CD4-positive, CD25-positive, alpha-beta regulatory T cell (primary cell): ENCODE results near the gene HDAC8. TPM values are rescaled to one million over a fixed set of nuclear protein-coding genes. Genes with fewer than 3 reads are reported as not detected.

Experiments
- ATAC-seq, 2 donors: fragments of 150-1000 bp; cut with Tn5 transposase; one replicate each; pipeline ENCODE4 v1.10.0; 2021; ENCODE audit warnings: low read depth in 2 of 2, moderate number of reproducible peaks in 2 of 2, moderate library complexity in 1 of 2
- DNase-seq, 3 donors: peaks; one replicate each; pipeline versions ENCODE4 v3.0.0 to v3.0.0-alpha.2; 2012 to 2022; ENCODE audit warnings: mixed read lengths in 1 of 3
- H3K27ac ChIP-seq: one replicate; pipeline ENCODE4 v1.7.0; 2013; ENCODE audit warnings: mild to moderate bottlenecking, low read length; ENCODE audit not compliant: insufficient read depth, poor library complexity, severe bottlenecking
- H3K27me3 ChIP-seq: one replicate; pipeline ENCODE4 v1.7.0; 2013; ENCODE audit warnings: low read length; ENCODE audit not compliant: control insufficient read depth, insufficient read depth
- H3K36me3 ChIP-seq: one replicate; pipeline ENCODE4 v1.7.0; 2013; ENCODE audit warnings: mild to moderate bottlenecking, low read length, moderate library complexity; ENCODE audit not compliant: control insufficient read depth, insufficient read depth
- H3K4me1 ChIP-seq: 2 replicates; pipeline ENCODE4 v1.7.0; 2013; ENCODE audit warnings: mild to moderate bottlenecking, low read length; ENCODE audit not compliant: insufficient read depth, control insufficient read depth, poor library complexity, severe bottlenecking
- H3K4me3 ChIP-seq: one replicate; pipeline ENCODE4 v1.7.0; 2013; ENCODE audit warnings: low read depth, mild to moderate bottlenecking, low read length, moderate library complexity
- H3K9me3 ChIP-seq, 2 experiments: 1 replicate in 1 of 2; 2 replicates in 1 of 2; pipeline ENCODE4 v1.7.0; 2013; ENCODE audit warnings: low read length in 2 of 2, mild to moderate bottlenecking in 1 of 2, moderate library complexity in 1 of 2; ENCODE audit not compliant: control insufficient read depth in 2 of 2
- H3K27ac Mint-ChIP-seq, 3 donors: one replicate each; pipeline ENCODE4 v1.8.0; 2020 to 2022; ENCODE audit warnings: mild to moderate bottlenecking in 3 of 3, mixed read lengths in 3 of 3, moderate library complexity in 2 of 3
- H3K27me3 Mint-ChIP-seq: one replicate; pipeline ENCODE4 v1.8.0; 2022; ENCODE audit warnings: mild to moderate bottlenecking, mixed read lengths
- H3K36me3 Mint-ChIP-seq: one replicate; pipeline ENCODE4 v1.8.0; 2020; ENCODE audit warnings: mixed read lengths
- H3K4me1 Mint-ChIP-seq, 4 donors: one replicate each; pipeline ENCODE4 v1.8.0; 2020 to 2022; ENCODE audit warnings: mixed read lengths in 4 of 4, mild to moderate bottlenecking in 1 of 4
- H3K4me3 Mint-ChIP-seq, 4 donors: one replicate each; pipeline ENCODE4 v1.8.0; 2020 to 2022; ENCODE audit warnings: mild to moderate bottlenecking in 4 of 4, mixed read lengths in 4 of 4, moderate library complexity in 3 of 4
- H3K9me3 Mint-ChIP-seq, 7 donors: one replicate each; pipeline ENCODE4 v1.8.0; 2020 to 2022; ENCODE audit warnings: mixed read lengths in 7 of 7, mild to moderate bottlenecking in 3 of 7, moderate library complexity in 2 of 7
- polyA plus RNA-seq, 4 donors: library from polyadenylated mRNA; unstranded; fragments of 300-500 nt; fragmentation: Illumina TruSeq; gene quantifications; one replicate each; pipeline ENCODE4 v1.2.3, GENCODE V29; 2021
- total RNA-seq: library from RNA; stranded (reverse); gene quantifications from one replicate; pipeline ENCODE4 v1.2.3, GENCODE V29; 2022

HDAC8 gene
- total and polyA plus RNA-seq, 5 donors from 2014 or later: 14.0 to 22.4 (median 17.6) TPM

DNA sequence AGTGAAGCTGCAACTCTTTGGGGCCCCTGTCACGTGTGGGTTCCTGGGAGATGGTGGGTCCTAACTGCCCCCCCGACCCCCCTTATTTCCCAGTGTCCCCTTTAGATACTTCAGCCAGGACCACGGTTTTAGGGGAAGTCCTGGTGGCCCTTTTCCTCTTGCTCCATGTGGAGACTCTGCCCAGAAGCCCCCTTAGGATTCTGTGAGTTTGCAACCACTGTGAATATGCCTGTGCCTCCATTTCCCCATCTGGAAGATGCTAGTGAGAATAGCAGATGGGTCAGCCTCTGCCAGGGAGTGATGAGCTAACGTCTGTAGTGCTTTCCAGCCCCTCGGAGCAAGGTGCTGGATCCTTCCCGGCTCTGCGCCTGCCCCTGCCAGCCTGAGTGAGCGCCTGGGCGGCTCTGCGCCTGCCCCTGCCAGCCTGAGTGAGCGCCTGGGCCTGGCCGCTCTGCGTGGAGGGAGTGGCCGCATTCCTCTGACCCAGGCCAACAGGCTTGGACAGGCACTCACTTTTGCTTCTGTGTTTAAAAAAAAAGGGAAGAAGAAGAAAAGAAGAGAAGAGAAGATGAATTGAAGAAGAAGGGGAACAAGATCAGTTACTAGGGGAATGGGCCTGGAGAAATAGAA, 260.2 kb downstream of the HDAC8 start:
- Histone ChIP-seq H3K4me3 (no peak overlapping the region), H3K36me3 (no peaks in the 10 kb centered on the region), H3K4me1 (peaks cover 18% of the 10 kb centered on the region), H3K27ac (no peak overlapping the region), H3K27me3 (peaks cover 13% of the 10 kb centered on the region), H3K9me3 (no peaks in the 10 kb centered on the region)
- no peak for DNase-seq
- peaks cover 2 to 18% (median 9%) of the 10 kb centered on the region in 4 donors for H3K4me1 Mint-ChIP-seq
- H3K27ac Mint-ChIP-seq: no peak overlapping the region
- no peak overlapping the region for H3K4me3 Mint-ChIP-seq
- H3K36me3 Mint-ChIP-seq: no peaks in the 10 kb centered on the region
- no peaks in the 10 kb centered on the region for H3K9me3 Mint-ChIP-seq
- peaks cover 28% of the 10 kb centered on the region for H3K27me3 Mint-ChIP-seq
- no peak for ATAC-seq

DNA sequence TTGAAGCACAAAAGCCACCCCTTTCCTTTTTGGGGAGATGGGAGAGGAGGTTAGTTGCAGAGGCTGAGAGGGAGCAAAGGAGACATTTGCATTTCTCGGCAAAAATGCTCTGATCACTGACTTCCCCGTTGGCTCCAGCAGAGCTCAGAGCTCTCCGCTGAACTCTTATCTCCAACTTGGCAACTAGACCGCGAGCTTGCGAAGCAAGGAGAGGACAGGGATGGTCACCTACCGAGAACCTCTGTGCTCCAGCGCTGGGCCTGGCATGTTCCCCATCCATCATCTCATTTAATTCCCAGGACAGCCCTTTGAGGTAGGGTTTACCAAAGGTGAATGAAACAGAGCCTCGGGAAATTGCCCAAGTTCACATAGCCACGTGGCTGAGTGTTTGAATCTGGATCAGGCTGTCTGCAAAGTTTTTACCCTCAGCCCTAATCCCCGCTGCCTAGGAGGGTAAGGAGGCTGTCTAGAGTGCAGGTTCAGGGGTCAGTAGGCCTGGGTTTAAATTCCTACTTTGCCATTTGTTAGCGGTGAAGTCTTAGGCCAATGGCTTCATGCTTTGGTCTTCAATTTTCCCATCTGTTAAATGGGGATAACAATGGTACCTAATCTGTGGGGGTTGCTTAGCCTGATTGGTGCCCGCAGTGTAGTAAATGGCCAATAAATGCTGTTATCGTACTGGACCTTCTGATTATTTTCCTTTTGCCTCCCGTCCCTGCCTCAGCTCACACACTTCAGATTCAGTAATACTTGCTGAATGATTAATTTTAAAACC, 263.2 kb downstream of the HDAC8 start:
- H3K4me3 Mint-ChIP-seq: peak overlapping the region in 3 of 4 donors; percentile 56 to 84 (median 81)
- H3K4me3 ChIP-seq: peak overlapping the region; percentile 7
- H3K9me3 ChIP-seq: no peaks in the 10 kb centered on the region
- H3K4me1 ChIP-seq: peaks cover 37% of the 10 kb centered on the region
- H3K27ac Mint-ChIP-seq: no peak overlapping the region
- H3K4me1 Mint-ChIP-seq: peaks cover 3 to 36% (median 10%) of the 10 kb centered on the region in 4 donors
- H3K9me3 Mint-ChIP-seq: no peaks in the 10 kb centered on the region
- peaks cover 48% of the 10 kb centered on the region for H3K27me3 Mint-ChIP-seq
- no peak for DNase-seq
- H3K27ac ChIP-seq: no peak overlapping the region
- no peaks in the 10 kb centered on the region for H3K36me3 Mint-ChIP-seq
- no peaks in the 10 kb centered on the region for H3K36me3 ChIP-seq
- no peak for ATAC-seq
- peaks cover 13% of the 10 kb centered on the region for H3K27me3 ChIP-seq

DNA sequence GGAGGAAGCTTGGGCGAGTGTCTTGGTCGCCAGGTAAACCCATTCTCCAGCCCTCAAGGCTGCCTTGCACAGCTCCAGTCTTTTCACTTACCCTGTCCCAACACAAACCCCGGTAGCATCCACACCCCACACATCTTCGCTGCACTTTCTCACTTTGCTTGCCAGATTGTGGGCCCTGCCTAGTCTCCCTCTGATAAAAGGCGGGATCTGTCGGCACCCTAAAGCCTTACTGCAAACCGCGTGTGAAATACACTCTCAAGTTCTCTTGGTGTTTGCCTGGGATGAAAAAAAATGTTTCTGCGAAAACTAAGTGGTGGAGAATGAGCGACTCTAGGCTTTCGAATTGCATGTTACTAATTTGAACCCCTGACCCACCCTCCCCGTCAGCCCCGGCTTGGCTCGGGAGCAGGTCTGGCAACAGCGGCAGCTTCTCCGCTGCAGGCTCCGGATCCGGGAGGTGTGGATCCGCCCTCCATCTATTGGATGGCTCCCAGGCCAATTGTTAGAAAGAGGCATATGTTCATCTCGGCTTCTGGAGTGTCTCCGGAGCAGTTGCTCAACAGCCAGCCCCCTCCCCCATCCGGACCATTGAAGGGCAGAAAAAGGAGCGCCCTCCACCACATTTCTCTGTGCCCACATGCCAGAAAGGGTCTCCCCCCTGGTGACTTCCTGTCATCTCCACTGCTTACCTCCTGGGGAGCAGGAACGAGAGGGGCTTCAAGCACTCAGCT, 263.9 kb downstream of the HDAC8 start:
- peak overlapping the region; percentile 77 to 89 (median 82) for H3K4me3 Mint-ChIP-seq
- no peaks in the 10 kb centered on the region for H3K36me3 Mint-ChIP-seq
- ATAC-seq (no peak), DNase-seq (peak in 1 of 3 donors; percentile 27)
- Histone ChIP-seq H3K27me3 (peaks cover 13% of the 10 kb centered on the region), H3K4me3 (peak overlapping the region; percentile 7), H3K4me1 (peaks cover 37% of the 10 kb centered on the region), H3K27ac (no peak overlapping the region), H3K9me3 (no peaks in the 10 kb centered on the region), H3K36me3 (no peaks in the 10 kb centered on the region)
- H3K27ac Mint-ChIP-seq: no peak overlapping the region
- no peaks in the 10 kb centered on the region for H3K9me3 Mint-ChIP-seq
- peaks cover 4 to 40% (median 12%) of the 10 kb centered on the region in 4 donors for H3K4me1 Mint-ChIP-seq
- peaks cover 56% of the 10 kb centered on the region for H3K27me3 Mint-ChIP-seq

DNA sequence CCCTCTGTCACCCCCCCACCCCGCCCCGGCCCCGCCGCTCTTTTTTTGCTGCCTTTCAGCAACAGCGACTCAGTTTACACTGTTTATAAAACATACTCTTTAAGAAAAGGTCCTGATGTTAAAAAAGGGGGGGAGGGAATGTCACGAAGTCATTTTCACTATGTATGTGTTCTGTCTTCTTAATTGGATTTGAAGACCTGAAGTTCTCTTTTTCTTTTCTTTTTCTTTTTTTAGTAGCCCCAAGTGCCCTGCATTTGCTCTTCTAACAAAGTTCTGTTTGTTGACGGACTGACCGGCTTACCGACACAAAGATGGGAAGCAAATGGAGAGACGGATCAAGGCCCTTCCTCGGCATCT, 264.5 kb downstream of the HDAC8 start:
- Mint-ChIP-seq H3K4me1 (peaks cover 4 to 40% (median 12%) of the 10 kb centered on the region in 4 donors), H3K4me3 (peak overlapping the region; percentile 77 to 89 (median 82)), H3K9me3 (no peaks in the 10 kb centered on the region), H3K27me3 (peaks cover 61% of the 10 kb centered on the region), H3K27ac (no peak overlapping the region), H3K36me3 (no peaks in the 10 kb centered on the region)
- ATAC-seq (no peak), DNase-seq (no peak)
- Histone ChIP-seq H3K4me1 (peaks cover 37% of the 10 kb centered on the region), H3K36me3 (no peaks in the 10 kb centered on the region), H3K27ac (no peak overlapping the region), H3K4me3 (no peak overlapping the region), H3K9me3 (no peaks in the 10 kb centered on the region), H3K27me3 (peaks cover 13% of the 10 kb centered on the region)

DNA sequence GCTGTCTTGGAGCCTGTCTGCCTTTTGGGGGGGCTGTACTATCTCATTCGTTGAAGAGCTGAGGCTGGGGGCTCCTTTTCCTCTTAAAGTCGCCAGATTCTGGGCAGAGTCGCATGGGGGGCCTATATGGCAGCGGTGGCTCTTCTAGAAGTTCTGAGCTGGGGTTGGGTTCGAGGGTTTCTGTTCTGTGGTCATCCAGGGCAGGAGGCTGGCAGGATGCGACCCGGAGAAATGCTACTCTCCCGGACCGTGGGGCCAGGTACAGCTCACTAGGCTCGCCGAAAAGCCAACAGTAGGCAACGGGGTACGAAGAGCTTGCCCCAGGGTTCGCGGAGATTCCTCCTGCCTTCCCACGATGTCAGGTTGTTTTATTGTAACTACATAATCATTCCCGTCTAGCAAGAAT, 265.0 kb downstream of the HDAC8 start:
- DNase-seq: no peak
- H3K36me3 Mint-ChIP-seq: no peaks in the 10 kb centered on the region
- Histone ChIP-seq H3K9me3 (no peaks in the 10 kb centered on the region), H3K27ac (no peak overlapping the region), H3K4me1 (peaks cover 37% of the 10 kb centered on the region), H3K36me3 (no peaks in the 10 kb centered on the region), H3K4me3 (peak overlapping the region; percentile 37), H3K27me3 (peaks cover 15% of the 10 kb centered on the region)
- H3K4me1 Mint-ChIP-seq: peaks cover 4 to 40% (median 12%) of the 10 kb centered on the region in 4 donors
- H3K4me3 Mint-ChIP-seq: peak overlapping the region; percentile 69 to 86 (median 85)
- H3K9me3 Mint-ChIP-seq: no peaks in the 10 kb centered on the region
- H3K27me3 Mint-ChIP-seq: peaks cover 61% of the 10 kb centered on the region
- no peak for ATAC-seq
- no peak overlapping the region for H3K27ac Mint-ChIP-seq

DNA sequence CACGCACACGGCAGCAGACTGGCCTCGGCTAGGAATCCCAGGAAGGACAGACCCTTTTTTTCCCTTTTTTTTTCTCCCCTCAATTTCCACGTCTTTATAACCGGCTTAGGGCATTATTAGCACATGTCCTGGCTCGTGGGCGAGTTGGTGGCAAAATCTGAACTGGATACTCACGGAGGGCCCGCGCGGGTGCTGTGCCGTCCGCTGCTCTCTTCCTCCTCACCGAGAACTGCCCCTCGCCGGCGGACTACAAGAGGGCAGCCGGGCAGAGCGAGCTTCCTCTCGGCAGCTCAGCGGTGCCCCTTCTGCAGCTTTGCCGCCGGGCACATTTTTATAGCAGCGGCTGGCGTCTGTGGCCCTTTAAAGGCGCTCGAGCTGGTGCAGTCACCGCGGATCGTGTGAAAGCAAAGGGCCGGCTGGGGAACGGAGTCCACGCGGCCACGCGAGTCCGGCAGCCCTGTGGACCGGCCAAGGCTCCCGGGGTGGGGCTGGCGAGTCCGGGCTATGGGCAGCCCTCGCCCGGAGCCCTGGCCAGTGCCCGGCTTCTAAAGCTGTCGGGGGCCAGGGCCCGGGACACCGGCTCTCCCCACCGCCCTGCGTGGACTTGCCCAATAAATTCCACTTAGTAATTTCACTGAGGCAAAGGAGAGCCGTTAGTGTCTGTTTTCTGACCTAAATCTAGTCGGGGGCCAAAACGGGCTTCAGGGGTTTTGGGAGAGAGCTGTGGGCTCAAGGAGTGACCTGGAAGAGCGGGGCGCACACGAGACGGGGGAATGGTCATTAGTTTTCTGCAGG, 265.6 kb downstream of the HDAC8 start:
- Histone ChIP-seq H3K27ac (no peak overlapping the region), H3K4me3 (no peak overlapping the region), H3K36me3 (no peaks in the 10 kb centered on the region), H3K4me1 (peaks cover 37% of the 10 kb centered on the region), H3K27me3 (peaks cover 19% of the 10 kb centered on the region), H3K9me3 (no peaks in the 10 kb centered on the region)
- no peaks in the 10 kb centered on the region for H3K36me3 Mint-ChIP-seq
- DNase-seq: peak; percentile 1 to 30 (median 29)
- peaks cover 61% of the 10 kb centered on the region for H3K27me3 Mint-ChIP-seq
- peaks cover 4 to 40% (median 12%) of the 10 kb centered on the region in 4 donors for H3K4me1 Mint-ChIP-seq
- peak overlapping the region; percentile 84 to 90 (median 86) for H3K4me3 Mint-ChIP-seq
- peak in 1 of 2 donors; percentile 38 for ATAC-seq
- H3K27ac Mint-ChIP-seq: peak overlapping the region in 1 of 3 donors; percentile 48
- H3K9me3 Mint-ChIP-seq: no peaks in the 10 kb centered on the region
